A204.1 (cell line): ENCODE data around the gene FJX1.

Experiments
- FAIRE-seq: peaks from 2 replicates; lab custom pipeline; 2012; peaks lifted over from hg19 to GRCh38; lab: Jason Lieb, UNC

FJX1 gene, protein sequence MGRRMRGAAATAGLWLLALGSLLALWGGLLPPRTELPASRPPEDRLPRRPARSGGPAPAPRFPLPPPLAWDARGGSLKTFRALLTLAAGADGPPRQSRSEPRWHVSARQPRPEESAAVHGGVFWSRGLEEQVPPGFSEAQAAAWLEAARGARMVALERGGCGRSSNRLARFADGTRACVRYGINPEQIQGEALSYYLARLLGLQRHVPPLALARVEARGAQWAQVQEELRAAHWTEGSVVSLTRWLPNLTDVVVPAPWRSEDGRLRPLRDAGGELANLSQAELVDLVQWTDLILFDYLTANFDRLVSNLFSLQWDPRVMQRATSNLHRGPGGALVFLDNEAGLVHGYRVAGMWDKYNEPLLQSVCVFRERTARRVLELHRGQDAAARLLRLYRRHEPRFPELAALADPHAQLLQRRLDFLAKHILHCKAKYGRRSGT

GRCh38 chr11:35617687-35618496 lies at the start of gene FJX1:
Gene FJX1, plus strand, starts transcription at chr11:35618460. Its CDS starts 177 bp downstream, at chr11:35618637.
- no peak for FAIRE-seq

GRCh38 chr11:35571696-35572095 lies 46.6 kb upstream of the FJX1 start:
- FAIRE-seq = no peak

- no peak for FAIRE-seq
These were observed 38.5 kb upstream of the FJX1 start for GRCh38 chr11:35579557-35580396.

DNA sequence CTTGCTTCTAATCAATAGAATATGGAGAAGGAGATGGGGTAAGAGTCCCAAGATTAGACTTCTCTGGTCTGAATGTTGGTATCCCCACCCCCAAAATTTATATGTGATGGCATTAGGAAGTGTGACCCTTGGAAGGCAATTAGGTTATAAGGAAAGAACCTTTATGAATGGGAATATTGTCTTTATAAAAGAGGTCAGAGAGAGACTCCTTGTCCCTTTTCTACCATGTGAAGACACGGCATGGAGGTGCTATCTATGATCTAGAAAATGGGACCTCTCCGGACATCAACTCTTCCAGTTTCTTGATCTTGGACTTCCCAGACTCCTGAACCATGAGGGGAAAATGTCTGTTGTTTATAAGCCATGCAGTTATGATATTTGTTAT lies 37.9 kb upstream of the FJX1 start:
- no peak for FAIRE-seq

- FAIRE-seq = no peak
These were observed 36.2 kb upstream of the FJX1 start for GRCh38 chr11:35582033-35582432.

DNA sequence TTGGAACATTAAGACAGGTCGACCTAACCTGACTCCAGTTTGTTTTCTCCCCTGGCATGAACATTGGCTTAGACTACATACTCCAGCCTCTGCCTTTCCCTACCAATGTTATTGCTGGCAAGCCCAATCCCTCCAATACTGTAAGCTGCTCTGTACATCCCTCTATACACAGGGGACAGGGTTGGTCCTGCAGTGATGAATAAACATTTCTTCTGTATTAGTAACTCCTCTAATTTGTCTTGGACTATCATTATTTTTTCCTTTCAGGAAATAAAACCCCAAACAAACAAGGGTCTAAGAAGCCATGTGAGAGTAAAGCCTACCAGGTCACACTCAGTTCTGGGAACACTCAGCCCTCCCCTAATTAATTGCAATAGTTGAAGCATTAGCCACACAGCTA lies 35.1 kb upstream of the FJX1 start:
- no peak for FAIRE-seq

DNA sequence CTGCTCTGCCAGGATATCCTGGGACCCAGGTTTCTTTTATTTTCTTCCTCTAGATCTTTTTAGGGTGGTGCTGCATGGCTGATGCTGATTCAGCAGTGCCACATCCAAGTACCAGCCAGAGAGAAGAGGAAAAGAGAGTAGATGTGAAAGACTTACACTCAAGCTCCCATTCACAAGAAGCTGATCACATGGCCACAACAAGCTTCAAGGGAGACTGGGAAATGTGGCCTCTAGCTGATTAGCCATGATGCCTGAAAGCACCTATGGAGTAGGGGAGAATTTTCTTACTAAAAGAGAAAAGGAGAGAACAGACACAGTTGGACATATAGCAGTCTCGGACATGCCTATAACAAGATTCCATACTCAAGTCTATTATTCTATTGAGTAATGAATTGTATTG lies 34.4 kb upstream of the FJX1 start:
- no peak for FAIRE-seq

GRCh38 chr11:35584321-35584720 lies 33.9 kb upstream of the FJX1 start:
- FAIRE-seq = no peak

- FAIRE-seq = no peak
These were observed 32.8 kb upstream of the FJX1 start for GRCh38 chr11:35585416-35585815.

DNA sequence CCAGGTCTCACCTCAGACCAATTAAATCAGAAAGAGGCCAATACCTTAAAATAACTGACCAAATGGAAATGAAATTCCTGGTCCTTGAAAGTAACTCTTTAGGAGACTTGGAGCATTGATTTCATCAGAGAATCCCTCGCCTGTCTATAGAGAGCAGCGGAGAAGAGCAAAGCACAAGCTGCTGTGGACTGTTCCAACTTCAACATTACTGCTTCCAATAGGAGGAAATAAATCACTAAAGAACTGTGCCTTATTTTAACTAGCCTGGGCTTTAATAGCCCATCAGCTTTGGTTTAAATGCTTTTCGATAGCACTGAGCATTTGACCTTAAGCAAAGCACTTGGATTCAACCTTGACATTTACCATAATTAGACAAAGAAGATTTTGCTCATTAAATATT lies 32.0 kb upstream of the FJX1 start:
- no peak for FAIRE-seq

DNA sequence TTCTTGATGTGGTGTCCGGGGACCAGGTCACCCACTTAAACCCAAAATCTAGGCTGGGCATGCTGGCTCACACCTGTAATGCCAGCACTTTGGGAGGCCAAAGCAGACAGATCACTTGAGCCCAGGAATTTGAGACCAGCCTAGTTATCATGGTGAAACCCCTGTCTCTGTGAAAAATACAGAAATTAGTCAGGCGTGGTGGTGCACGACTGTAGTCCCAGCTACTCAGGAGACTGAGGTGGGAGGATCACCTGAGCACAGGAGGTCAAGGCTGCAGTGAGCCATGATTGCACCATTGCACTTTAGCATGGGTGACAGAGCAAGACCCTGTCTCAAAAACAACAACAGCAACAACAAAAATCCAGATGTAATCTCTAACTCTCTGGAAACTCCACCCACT lies 30.3 kb upstream of the FJX1 start:
- FAIRE-seq = no peak

- FAIRE-seq = no peak
These were observed 29.6 kb upstream of the FJX1 start for GRCh38 chr11:35588627-35589026.

GRCh38 chr11:35589281-35589680 lies 29.0 kb upstream of the FJX1 start:
- no peak for FAIRE-seq

DNA sequence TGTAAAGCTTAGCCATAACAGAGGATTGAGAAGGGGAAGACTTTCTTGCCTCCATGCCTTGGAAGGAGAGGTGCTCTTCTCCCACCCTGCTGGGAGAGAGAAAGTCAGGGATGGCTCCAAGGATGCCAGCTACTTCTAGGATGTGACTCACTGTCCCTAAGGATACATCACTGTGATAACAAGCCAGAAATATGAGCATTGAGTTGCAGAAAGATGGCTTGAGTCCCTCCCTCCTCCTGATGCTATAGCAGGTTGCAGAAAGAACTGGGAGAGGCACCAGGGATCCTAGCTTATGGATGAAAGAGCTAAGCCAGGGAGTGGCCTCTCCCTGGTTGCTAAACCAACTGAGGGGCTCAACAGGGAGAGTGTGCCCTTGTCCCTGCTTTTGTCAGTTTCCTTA lies 27.8 kb upstream of the FJX1 start:
- FAIRE-seq = no peak

GRCh38 chr11:35593143-35593542 lies 25.1 kb upstream of the FJX1 start:
- FAIRE-seq = no peak

- FAIRE-seq = no peak
These were observed 23.6 kb upstream of the FJX1 start for GRCh38 chr11:35594680-35595079.

DNA sequence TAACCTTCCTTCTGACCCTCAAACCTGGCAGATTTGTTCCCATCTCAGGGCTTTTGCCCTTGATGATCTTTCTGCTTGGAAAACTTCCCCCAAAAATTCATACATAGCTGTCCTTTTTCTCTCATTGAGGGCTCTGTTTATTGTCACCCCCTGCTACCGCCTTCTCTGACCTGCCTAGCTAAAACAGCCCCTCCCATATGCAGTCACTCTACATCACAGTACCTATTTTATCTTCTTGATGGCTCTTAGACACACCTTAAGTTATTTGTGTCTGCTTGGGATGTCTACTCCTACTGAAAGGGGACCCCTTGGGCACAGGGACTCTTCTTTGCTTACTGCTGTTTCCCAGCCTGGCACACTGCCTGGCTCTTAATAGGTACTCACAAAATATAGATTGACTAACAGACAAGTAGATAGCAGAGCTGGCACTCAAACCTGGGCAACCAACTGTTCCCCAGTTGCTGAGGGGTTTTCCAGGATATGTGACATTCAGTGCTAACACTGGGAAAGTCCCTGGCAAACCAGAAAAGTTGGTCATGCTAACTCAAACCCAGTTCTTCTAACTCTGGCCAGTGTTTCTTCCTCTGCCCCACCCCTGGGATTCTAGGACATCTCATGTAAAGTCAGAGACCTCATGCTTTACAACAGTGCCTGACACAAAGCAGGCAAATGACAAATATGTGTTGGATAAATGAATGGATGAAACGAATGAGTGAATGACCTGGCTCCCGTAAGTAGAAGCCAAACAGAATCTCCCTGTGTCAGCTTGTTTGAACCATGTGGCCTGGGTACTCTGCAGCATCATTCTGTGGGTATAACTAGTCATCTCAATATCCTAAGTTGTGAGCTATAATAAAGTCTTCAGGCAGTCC lies 19.8 kb upstream of the FJX1 start:
- FAIRE-seq = no peak

GRCh38 chr11:35600331-35600838 lies 17.9 kb upstream of the FJX1 start:
- FAIRE-seq = no peak

DNA sequence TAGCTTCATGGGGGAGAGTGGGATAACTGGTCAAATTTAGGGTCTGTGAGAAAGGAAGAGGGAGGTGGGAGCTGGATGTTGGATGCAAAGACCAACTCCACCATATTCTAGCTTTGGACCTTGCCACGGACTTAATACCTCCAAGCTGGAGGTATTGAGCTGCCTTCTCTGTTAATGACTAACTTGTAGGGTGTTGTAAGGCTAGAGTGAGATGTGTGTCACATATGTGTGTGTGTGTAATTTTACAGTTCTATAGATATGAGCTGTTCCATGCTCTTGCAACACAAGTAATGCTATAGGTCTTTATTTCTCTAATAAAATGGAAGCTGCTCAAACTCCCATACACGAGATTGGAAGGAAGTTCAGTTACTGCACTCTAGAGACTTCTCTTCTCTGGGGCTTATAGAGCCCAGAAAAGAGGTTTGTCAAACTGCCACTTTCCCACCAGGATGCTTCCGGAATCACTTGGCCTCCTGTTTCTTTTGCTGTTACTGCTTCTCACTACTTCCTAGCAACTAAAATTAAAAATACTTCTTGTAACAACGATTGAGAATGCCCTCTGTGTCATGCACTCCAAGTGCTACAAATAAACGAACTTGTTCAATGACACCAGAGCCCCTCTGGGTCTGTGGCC lies 16.0 kb upstream of the FJX1 start:
- no peak for FAIRE-seq

DNA sequence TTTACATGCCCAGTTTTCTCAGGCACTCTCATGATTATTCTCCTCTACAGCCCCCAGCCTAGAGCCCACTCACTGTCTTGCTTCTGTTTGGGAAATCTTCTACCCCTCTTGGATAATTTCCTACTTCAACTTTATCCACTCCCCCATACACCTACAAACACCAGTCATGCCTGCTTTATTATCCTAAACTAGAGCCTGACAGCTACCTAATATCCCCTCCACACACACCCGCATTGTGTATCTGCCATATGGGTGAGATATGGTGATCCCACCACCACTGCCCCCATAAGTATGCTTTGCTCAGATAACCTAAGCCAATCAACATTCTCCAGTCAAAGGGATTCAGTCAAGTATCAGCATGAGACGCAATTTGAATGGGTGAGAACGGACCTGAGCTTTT lies 15.3 kb upstream of the FJX1 start:
- no peak for FAIRE-seq

DNA sequence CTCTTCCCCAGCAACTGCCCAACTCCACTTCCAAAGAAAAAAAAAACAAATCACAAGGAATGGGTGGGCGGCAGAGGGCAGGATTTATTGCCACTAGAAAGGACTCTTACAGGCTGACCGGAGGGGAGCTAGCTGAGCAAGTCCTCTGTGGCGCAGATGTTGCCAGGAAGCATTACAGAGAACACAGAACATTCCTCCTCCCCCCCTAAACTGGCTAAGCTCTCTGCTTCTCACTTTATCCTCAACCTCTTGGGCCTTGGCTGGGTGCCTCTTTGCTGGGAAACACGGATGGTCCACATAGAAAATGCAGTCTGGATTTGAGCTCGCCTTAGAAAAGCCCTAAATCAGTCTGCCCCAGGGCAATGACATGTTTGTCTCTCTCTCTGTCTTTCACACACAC lies 12.6 kb upstream of the FJX1 start:
- FAIRE-seq = no peak
